ENCODE results near the gene PC.

The PC gene

GRCh38 chr11:66970371-66970806 is 12.2 kb upstream of the PC start:
- Histone ChIP-seq H3K27ac (ENCODE audit: poor library complexity, severe bottlenecking) (peak overlapping the region; percentile 95), H3K36me3 (ENCODE audit: low read depth) (no peaks in the 10 kb centered on the region), H3K27me3 (ENCODE audit: insufficient read depth, poor library complexity, severe bottlenecking) (no peaks in the 10 kb centered on the region), H3K4me3 (ENCODE audit: severe bottlenecking) (no peak overlapping the region), H3K9me3 (ENCODE audit: severe bottlenecking) (no peaks in the 10 kb centered on the region), H3K4me1 (ENCODE audit: insufficient read depth, poor library complexity, severe bottlenecking) (peaks cover 54% of the 10 kb centered on the region)
- TF ChIP-seq CTCF (IDR thresholded peaks at IDR 0.05; ENCODE audit: poor library complexity, severe bottlenecking), result no peak
- ATAC-seq (ENCODE audit: low read depth), result peak; percentile 7; the same call in 2 of the 3 replicates
- DNase-seq (ENCODE audit: low spot score), result no peak

DNA sequence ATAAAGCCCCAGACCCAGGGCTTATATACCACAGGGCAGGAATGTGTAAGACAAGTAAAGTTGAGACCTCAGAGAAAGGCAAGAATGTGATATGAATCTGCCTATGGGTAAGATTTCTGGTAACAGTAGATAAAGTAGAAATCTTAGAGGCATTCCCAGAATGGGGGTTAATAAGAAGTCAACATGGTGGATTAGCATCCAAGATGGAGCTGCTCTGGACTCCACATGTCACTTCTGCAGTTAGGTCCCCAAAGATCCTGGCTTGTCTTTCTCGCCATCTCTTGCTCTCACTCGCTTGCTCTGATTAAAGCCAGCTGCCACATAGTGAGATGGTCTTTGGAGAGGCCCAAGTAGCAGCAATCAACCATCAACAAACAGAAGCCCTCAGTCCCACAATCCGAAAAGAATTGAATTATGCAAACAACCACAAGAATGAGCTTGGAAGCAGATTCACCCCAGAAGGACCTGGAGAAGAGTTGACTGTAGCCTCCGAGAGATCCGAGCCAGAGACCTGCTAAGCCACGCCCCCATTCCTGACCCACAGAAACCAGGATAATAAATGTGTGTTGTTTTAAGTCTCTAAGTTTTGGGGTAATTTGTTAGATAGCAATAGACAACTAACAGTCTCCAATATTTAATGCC is 11.5 kb upstream of the PC start:
- ATAC-seq (ENCODE audit: low read depth) (no peak), DNase-seq (ENCODE audit: low spot score) (no peak)
- H3K27me3 ChIP-seq (ENCODE audit: insufficient read depth, poor library complexity, severe bottlenecking), result no peaks in the 10 kb centered on the region
- H3K36me3 ChIP-seq (ENCODE audit: low read depth), result no peaks in the 10 kb centered on the region
- no peak overlapping the region for H3K4me3 ChIP-seq (ENCODE audit: severe bottlenecking)
- peaks cover 54% of the 10 kb centered on the region for H3K4me1 ChIP-seq (ENCODE audit: insufficient read depth, poor library complexity, severe bottlenecking)
- H3K27ac ChIP-seq (ENCODE audit: poor library complexity, severe bottlenecking), result peak overlapping the region; percentile 95
- no peaks in the 10 kb centered on the region for H3K9me3 ChIP-seq (ENCODE audit: severe bottlenecking)
- no peak for TF ChIP-seq CTCF (IDR thresholded peaks at IDR 0.05; ENCODE audit: poor library complexity, severe bottlenecking)

DNA sequence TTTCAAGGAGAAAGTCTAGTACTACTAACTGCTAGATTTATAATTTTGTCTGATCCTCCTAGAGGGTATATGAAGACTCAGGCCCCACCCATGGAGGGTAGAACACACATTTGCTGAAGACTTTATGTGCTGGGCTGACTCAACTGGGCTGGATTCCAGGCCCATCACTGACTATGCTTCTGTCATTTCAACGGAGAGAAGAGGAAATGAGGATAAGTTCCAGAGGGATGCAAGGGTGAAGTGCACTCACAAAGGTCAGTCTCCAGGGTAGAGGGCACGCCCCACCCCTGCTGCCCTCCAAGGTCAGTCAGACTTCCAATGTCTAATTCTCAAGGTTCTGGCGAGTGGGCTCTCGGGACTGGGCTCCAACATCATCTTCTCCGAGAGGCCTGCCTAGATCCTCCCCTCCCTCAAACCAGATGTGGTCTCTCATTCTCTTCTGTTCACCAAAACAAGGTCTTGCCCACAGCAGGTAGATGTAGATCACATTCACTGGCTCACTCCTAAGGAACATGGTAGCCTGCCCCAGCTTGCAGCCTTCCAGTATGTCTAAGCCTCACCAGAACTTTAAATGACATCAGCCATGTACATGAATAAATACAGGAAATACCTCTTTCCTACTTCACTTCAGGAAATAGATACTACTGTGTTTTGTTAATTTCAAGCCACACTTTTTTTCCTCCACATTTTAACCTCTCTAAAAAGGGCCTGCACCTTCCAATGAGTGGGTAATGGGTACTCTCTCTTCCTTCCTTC is 9.7 kb upstream of the PC start:
- ATAC-seq (ENCODE audit: low read depth), result peak; percentile 66
- DNase-seq (ENCODE audit: low spot score), result peak; percentile 78
- H3K4me1 ChIP-seq (ENCODE audit: insufficient read depth, poor library complexity, severe bottlenecking), result peaks cover 43% of the 10 kb centered on the region
- no peaks in the 10 kb centered on the region for H3K27me3 ChIP-seq (ENCODE audit: insufficient read depth, poor library complexity, severe bottlenecking)
- peak overlapping the region; percentile 95 for H3K27ac ChIP-seq (ENCODE audit: poor library complexity, severe bottlenecking)
- TF ChIP-seq CTCF (IDR thresholded peaks at IDR 0.05; ENCODE audit: poor library complexity, severe bottlenecking), result no peak
- no peak overlapping the region for H3K4me3 ChIP-seq (ENCODE audit: severe bottlenecking)
- H3K36me3 ChIP-seq (ENCODE audit: low read depth), result no peaks in the 10 kb centered on the region
- no peaks in the 10 kb centered on the region for H3K9me3 ChIP-seq (ENCODE audit: severe bottlenecking)

DNA sequence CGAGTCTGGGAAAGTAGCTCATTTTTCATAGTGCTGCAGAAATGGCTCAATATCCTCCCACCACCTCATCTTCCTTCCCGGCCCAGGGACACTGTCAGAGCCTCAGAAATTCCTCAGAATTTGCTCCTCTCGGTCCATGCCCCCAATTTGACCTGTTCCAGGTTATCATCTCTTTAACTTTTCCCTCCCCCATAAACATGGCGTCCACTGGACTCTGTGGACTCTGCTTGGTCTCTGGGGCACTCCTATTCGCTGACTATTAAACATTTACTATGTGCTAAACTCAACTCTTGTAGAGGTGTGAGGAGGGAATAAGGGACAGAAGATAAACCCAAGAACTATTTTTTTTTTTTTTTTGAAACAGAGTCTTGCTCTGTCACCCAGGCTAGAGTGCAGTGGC is 8.2 kb upstream of the PC start:
- H3K27me3 ChIP-seq (ENCODE audit: insufficient read depth, poor library complexity, severe bottlenecking), result no peaks in the 10 kb centered on the region
- DNase-seq (ENCODE audit: low spot score) (no peak), ATAC-seq (ENCODE audit: low read depth) (no peak)
- H3K9me3 ChIP-seq (ENCODE audit: severe bottlenecking), result no peaks in the 10 kb centered on the region
- no peaks in the 10 kb centered on the region for H3K36me3 ChIP-seq (ENCODE audit: low read depth)
- peak overlapping the region; percentile 95 for H3K27ac ChIP-seq (ENCODE audit: poor library complexity, severe bottlenecking)
- no peak overlapping the region for H3K4me3 ChIP-seq (ENCODE audit: severe bottlenecking)
- H3K4me1 ChIP-seq (ENCODE audit: insufficient read depth, poor library complexity, severe bottlenecking), result peaks cover 37% of the 10 kb centered on the region
- no peak for TF ChIP-seq CTCF (IDR thresholded peaks at IDR 0.05; ENCODE audit: poor library complexity, severe bottlenecking)

GRCh38 chr11:66964495-66964894 is 6.3 kb upstream of the PC start:
- no peak overlapping the region for H3K4me3 ChIP-seq (ENCODE audit: severe bottlenecking)
- DNase-seq (ENCODE audit: low spot score) (no peak), ATAC-seq (ENCODE audit: low read depth) (no peak)
- no peak overlapping the region for H3K27ac ChIP-seq (ENCODE audit: poor library complexity, severe bottlenecking)
- no peak for TF ChIP-seq CTCF (IDR thresholded peaks at IDR 0.05; ENCODE audit: poor library complexity, severe bottlenecking)
- no peaks in the 10 kb centered on the region for H3K9me3 ChIP-seq (ENCODE audit: severe bottlenecking)
- H3K36me3 ChIP-seq (ENCODE audit: low read depth), result no peaks in the 10 kb centered on the region
- no peaks in the 10 kb centered on the region for H3K27me3 ChIP-seq (ENCODE audit: insufficient read depth, poor library complexity, severe bottlenecking)
- H3K4me1 ChIP-seq (ENCODE audit: insufficient read depth, poor library complexity, severe bottlenecking), result peaks cover 21% of the 10 kb centered on the region
